Smooth muscle cell (in vitro differentiated cells): ENCODE measurements around the gene ZNF280D. TPM values are rescaled to one million over a fixed set of nuclear protein-coding genes. Genes with fewer than 3 reads are reported as not detected.

Source experiments
- DNase-seq: peaks from one replicate; lab custom pipeline; 2025; ENCODE audit not compliant: unreplicated experiment; lab: John Stamatoyannopoulos, UW
- H2AFZ ChIP-seq: fragments of 200-600 bp; sonication (generic); 2 replicates; pipeline ENCODE4 v1.6.0; 2016; ENCODE audit warnings: antibody characterized with exemption, low read depth, mild to moderate bottlenecking
- H3F3A ChIP-seq: fragments of 200-600 bp; sonication (generic); 2 replicates; pipeline ENCODE4 v1.6.0; 2017; ENCODE audit warnings: antibody characterized with exemption, low read depth
- H3K27ac ChIP-seq: fragments of 200-600 bp; sonication (generic); 2 replicates; pipeline ENCODE4 v1.5.1; 2016; ENCODE audit warnings: low read depth, mild to moderate bottlenecking
- H3K27me3 ChIP-seq: fragments of 200-600 bp; sonication (generic); 2 replicates; pipeline ENCODE4 v1.6.1; 2016; ENCODE audit warnings: low read depth, mild to moderate bottlenecking
- H3K36me3 ChIP-seq: fragments of 200-600 bp; sonication (generic); 2 replicates; pipeline ENCODE4 v1.5.1; 2016; ENCODE audit warnings: low read depth
- H3K4me1 ChIP-seq: fragments of 200-600 bp; sonication (generic); 2 replicates; pipeline ENCODE4 v1.5.1; 2016; ENCODE audit warnings: low read depth
- H3K4me2 ChIP-seq: fragments of 200-600 bp; sonication (generic); 2 replicates; pipeline ENCODE4 v1.6.0; 2016; ENCODE audit warnings: mild to moderate bottlenecking
- H3K4me3 ChIP-seq: fragments of 200-600 bp; sonication (generic); 2 replicates; pipeline ENCODE4 v1.5.1; 2016; ENCODE audit warnings: mild to moderate bottlenecking
- H3K79me2 ChIP-seq: fragments of 200-600 bp; sonication (generic); 2 replicates; pipeline ENCODE4 v1.6.0; 2016; ENCODE audit warnings: low read depth, mild to moderate bottlenecking
- H3K9ac ChIP-seq: fragments of 200-600 bp; sonication (generic); 2 replicates; pipeline ENCODE4 v1.6.0; 2016; ENCODE audit warnings: low read depth
- H3K9me3 ChIP-seq: fragments of 200-600 bp; sonication (generic); replicated peaks from 2 replicates; pipeline ENCODE4 v1.5.1; 2016; ENCODE audit warnings: low read depth
- H4K20me1 ChIP-seq: fragments of 200-600 bp; sonication (generic); 2 replicates; pipeline ENCODE4 v1.6.0; 2016; ENCODE audit warnings: low read depth
- WGBS: methylation state at CpG from one replicate; pipeline ENCODE4 v1.1.7; 2016; ENCODE audit warnings: low lambda C conversion rate; 5-methylcytosine and 5-hydroxymethylcytosine counted together
- polyA plus RNA-seq: library from polyadenylated mRNA; unstranded; fragments of >200 nt; fragmentation: Nextera tagmentation; extraction: Ambion mirVana; gene quantifications from 2 replicates; pipeline ENCODE4 v1.2.1, GENCODE V29; 2016
- total RNA-seq: library from RNA; depleted of rRNA; stranded (reverse); fragments of >200 nt; gene quantifications from 2 replicates; pipeline ENCODE4 v1.2.3, GENCODE V29; 2014
- TF ChIP-seq, protein P1 (sequence below): fragments of 200-600 bp; sonication (generic); IDR thresholded peaks from 2 replicates; pipeline ENCODE4 v1.5.1; 2017; ENCODE audit warnings: borderline replicate concordance, mild to moderate bottlenecking, antibody characterized with exemption; ENCODE audit not compliant: insufficient read depth, poor library complexity, severe bottlenecking

ZNF280D gene
- total and polyA plus RNA-seq, 2 experiments from 2014 or later = 0.94 to 4.3 TPM

DNA sequence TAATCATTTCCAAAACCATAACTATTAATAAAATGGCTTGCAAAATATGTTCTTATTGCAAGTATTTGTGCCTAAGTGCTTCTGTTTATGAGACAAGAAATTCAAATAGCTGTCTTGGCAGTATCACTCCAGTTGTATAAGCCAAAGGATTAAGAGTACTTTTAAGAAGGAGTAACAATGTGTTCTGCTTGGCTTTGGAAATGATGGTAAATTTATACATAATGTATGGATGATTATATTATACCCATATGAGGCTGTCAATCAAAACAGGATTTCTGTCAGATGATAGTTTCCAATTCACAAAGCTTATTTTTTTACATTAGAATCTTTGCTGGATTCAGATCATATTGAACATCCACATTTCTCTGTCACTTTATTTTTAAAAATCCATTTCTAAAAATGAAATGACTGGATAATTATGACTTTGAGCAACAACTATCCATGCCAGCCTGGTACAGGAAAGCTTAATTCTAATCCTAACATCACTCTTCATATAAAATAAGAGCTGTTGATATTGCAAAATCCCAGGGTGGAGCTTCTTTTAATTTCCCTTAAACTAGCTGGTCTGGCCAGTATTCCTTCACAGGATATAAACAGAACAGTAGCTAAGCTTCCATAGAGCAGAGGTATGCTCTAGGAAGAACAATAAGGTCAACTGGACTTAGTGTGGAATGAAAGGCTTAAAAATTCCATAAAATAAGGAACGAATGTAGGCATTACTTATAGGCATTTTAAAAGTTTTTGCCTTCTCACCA is 30.0 kb upstream of the ZNF280D start:
- Histone ChIP-seq H3K4me1 (peaks cover 11% of the 10 kb centered on the region), H3K36me3 (no peaks in the 10 kb centered on the region), H3K79me2 (no peaks in the 10 kb centered on the region), H3F3A (peaks cover 5% of the 10 kb centered on the region), H3K27me3 (no peaks in the 10 kb centered on the region), H2AFZ (no peak overlapping the region), H3K9ac (no peak overlapping the region), H3K9me3 (no peaks in the 10 kb centered on the region), H4K20me1 (no peaks in the 10 kb centered on the region), H3K4me3 (no peak overlapping the region), H3K27ac (no peak overlapping the region), H3K4me2 (peak overlapping the region; percentile 24)
- DNase-seq = no peak
- 47% methylated on average over 1 of the region's 1 CpG for WGBS
- TF ChIP-seq, protein P1, sequence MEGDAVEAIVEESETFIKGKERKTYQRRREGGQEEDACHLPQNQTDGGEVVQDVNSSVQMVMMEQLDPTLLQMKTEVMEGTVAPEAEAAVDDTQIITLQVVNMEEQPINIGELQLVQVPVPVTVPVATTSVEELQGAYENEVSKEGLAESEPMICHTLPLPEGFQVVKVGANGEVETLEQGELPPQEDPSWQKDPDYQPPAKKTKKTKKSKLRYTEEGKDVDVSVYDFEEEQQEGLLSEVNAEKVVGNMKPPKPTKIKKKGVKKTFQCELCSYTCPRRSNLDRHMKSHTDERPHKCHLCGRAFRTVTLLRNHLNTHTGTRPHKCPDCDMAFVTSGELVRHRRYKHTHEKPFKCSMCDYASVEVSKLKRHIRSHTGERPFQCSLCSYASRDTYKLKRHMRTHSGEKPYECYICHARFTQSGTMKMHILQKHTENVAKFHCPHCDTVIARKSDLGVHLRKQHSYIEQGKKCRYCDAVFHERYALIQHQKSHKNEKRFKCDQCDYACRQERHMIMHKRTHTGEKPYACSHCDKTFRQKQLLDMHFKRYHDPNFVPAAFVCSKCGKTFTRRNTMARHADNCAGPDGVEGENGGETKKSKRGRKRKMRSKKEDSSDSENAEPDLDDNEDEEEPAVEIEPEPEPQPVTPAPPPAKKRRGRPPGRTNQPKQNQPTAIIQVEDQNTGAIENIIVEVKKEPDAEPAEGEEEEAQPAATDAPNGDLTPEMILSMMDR = no peak

GRCh38 chr15:56760186-56760585 is 26.9 kb upstream of the ZNF280D start:
- DNase-seq = no peak
- Histone ChIP-seq H3K4me3 (no peak overlapping the region), H4K20me1 (no peaks in the 10 kb centered on the region), H3K4me1 (peaks cover 11% of the 10 kb centered on the region), H3K36me3 (no peaks in the 10 kb centered on the region), H3K4me2 (peak overlapping the region; percentile 42), H3K9ac (no peak overlapping the region), H3K27ac (peak overlapping the region; percentile 54), H2AFZ (no peak overlapping the region), H3K9me3 (no peaks in the 10 kb centered on the region), H3F3A (peaks cover 5% of the 10 kb centered on the region), H3K79me2 (no peaks in the 10 kb centered on the region), H3K27me3 (no peaks in the 10 kb centered on the region)
- TF ChIP-seq, protein P1 = no peak

DNA sequence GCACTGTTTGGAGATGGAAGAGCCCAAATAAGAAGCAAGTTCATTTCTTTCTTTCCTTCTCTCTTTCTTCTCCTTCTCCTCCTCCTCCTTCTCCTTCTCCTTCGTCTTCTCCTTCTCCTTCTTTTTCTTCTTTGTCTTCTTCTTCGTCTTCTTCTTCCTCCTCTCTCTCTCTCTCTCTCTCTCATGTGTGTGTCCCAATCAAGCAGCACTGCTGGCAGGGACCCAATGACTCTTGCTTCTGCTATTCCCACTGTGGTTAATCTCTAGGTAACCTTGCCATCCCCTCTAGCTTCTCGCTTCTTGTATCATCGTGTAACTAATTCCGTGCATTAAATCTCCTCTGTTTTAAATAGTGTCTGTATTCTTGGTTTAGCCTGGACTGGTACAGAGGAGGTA is 26.1 kb upstream of the ZNF280D start:
- Histone ChIP-seq H3F3A (peaks cover 5% of the 10 kb centered on the region), H3K27ac (peak overlapping the region; percentile 54), H3K4me1 (peaks cover 11% of the 10 kb centered on the region), H3K36me3 (no peaks in the 10 kb centered on the region), H3K9ac (no peak overlapping the region), H3K27me3 (no peaks in the 10 kb centered on the region), H3K79me2 (no peaks in the 10 kb centered on the region), H3K4me2 (peak overlapping the region; percentile 42), H4K20me1 (no peaks in the 10 kb centered on the region), H3K4me3 (no peak overlapping the region), H3K9me3 (no peaks in the 10 kb centered on the region), H2AFZ (no peak overlapping the region)
- no peak for DNase-seq
- 47% methylated on average over 4 of the region's 5 CpGs for WGBS
- TF ChIP-seq, protein P1 = no peak

DNA sequence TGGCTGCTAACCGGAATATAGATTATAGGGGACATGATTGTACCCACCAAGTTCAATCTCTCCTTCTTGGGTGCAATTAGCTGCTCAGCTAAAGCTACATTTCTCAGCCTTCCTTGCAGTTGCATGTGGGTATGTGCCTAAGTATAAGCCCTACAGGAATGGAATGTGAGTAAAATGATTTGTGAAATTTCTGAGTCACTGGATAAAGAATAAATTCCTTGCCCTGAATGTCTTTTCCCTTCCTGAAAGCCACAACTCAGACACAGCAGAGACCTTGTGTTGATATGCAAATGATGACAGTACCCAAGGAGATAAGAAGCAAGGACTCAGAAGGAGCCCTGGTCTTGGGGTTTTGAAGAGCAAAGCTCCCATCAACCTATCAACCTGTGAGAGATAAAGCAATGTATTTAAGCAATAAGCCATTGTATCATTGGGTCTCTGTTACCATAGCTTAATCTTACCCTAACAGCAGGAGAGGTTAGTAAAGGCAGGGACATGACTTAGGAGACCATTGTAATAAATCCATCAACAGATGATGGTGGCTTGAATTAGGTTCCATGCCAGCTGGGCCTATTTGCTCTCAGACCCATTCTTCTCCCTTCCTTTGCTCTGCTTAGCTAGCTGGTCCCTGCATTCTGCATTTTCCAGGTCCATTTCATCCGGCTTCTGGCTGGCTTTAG is 25.6 kb upstream of the ZNF280D start:
- Histone ChIP-seq H4K20me1 (no peaks in the 10 kb centered on the region), H3K4me2 (peak overlapping the region; percentile 42), H3K4me1 (peaks cover 11% of the 10 kb centered on the region), H3K27ac (peak overlapping the region; percentile 54), H2AFZ (no peak overlapping the region), H3K4me3 (no peak overlapping the region), H3K9ac (no peak overlapping the region), H3K36me3 (no peaks in the 10 kb centered on the region), H3F3A (peaks cover 5% of the 10 kb centered on the region), H3K27me3 (no peaks in the 10 kb centered on the region), H3K9me3 (no peaks in the 10 kb centered on the region), H3K79me2 (no peaks in the 10 kb centered on the region)
- no peak for DNase-seq
- 84% methylated on average over 2 of the region's 2 CpGs for WGBS
- TF ChIP-seq, protein P1 = no peak
